ENCODE measurements around the gene AGAP1. TPM values are rescaled to one million over a fixed set of nuclear protein-coding genes. Genes with fewer than 3 reads are reported as not detected.

The AGAP1 gene
- total and polyA plus RNA-seq, 8 donors, result 5.0 to 27.6 (median 17.4) TPM

DNA sequence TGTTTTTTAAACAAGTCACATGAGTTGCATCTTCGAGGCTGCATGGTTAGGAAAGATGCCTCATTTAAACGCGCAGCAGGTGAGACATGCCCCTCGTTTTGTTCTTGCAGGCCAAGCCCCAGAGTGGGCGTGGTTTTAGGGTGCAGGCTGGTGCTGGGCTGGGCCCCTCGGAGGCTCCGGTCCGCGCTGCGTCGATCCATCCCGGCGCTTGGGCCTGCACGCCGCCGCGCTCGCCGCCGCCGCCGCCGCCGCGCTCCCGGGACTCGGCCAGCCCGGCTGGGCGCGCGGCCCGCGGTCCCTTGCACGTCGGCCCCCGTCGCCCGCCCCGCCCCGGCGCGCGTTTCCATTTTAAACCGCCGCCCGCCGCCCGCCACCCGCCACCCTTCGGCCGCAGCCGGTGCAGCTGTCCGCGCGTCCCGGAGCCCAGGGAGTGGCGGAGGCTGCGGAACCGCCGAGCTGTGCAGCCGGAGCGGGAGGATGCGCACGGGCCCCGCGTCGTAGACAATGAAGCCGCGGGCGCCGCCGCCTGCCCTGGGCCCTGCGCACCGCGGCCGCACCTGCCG is 175.5 kb downstream of the AGAP1 start:
- 1 to 2% methylated on average over 62 to 77 of the region's 77 CpGs for WGBS, 2 donors
- H3K27me3 ChIP-seq, result no peaks in the 10 kb centered on the region
- TF ChIP-seq, protein P1, sequence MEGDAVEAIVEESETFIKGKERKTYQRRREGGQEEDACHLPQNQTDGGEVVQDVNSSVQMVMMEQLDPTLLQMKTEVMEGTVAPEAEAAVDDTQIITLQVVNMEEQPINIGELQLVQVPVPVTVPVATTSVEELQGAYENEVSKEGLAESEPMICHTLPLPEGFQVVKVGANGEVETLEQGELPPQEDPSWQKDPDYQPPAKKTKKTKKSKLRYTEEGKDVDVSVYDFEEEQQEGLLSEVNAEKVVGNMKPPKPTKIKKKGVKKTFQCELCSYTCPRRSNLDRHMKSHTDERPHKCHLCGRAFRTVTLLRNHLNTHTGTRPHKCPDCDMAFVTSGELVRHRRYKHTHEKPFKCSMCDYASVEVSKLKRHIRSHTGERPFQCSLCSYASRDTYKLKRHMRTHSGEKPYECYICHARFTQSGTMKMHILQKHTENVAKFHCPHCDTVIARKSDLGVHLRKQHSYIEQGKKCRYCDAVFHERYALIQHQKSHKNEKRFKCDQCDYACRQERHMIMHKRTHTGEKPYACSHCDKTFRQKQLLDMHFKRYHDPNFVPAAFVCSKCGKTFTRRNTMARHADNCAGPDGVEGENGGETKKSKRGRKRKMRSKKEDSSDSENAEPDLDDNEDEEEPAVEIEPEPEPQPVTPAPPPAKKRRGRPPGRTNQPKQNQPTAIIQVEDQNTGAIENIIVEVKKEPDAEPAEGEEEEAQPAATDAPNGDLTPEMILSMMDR (IDR thresholded peaks at IDR 0.05), result no peak
- no peak overlapping the region for H3K27ac ChIP-seq
- peak in 5 of 6 donors; percentile 44 to 87 (median 55) for DNase-seq
- H3K4me3 ChIP-seq, result peak overlapping the region; percentile 20 to 50 (median 36)
- H3K4me1 ChIP-seq, result peaks cover 5 to 10% (median 9%) of the 10 kb centered on the region in 3 donors
- ATAC-seq, result peak; percentile 84 to 88 (median 84)
- no peaks in the 10 kb centered on the region for H3K36me3 ChIP-seq
- intact Hi-C loops (cut with DNase I), result no loop called here
- FAIRE-seq, result no peak
- no peaks in the 10 kb centered on the region for H3K9me3 ChIP-seq

DNA sequence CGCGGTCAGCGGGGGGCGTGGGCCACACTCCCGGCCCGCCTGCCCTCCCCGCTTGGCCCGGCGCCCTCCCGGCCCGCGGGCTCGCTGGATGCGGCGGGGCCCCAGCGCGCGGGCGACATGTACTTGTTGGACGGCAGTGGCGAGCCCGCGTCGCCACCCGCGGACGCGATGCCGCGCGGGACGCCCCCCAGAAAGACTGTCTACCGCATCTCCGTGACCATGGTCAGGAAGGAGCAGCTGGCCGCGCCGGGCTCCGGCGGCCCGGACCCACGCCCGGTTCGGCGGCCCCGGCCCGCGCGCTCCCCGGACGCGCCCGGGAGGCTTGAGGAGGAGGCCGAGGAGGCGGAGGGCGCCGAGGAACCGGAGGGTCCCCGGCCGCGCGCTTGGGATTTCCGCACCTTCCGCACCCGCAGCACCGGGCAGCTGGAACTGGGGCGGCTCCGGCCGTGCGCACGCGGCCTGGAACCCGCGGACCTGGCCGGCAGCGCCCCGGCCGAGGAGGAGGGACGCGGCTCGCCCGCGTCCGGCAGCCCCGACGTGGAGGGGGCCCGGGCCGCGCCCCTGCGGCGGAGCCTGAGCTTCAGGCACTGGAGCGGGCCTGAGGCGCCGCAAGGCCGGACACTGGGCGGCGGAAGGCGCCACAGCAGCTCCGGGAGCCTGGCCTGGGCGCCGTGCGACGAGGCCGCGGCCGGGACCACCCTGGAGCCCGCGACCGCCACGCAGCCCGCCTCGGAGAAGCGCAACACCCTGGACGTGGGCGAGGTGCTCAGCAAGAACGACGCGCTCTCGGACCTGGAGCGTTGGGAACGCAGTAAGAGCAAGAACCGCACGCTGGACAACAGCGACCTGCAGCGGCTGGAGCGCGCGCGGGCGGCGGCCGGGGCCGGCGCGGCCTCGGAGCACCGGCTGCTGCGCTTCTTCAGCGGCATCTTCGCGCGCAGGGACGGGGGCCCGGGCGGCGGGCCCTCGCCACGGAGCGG is 176.4 kb downstream of the AGAP1 start:
- DNase-seq (peak in 2 of 6 donors; percentile 26 to 64), FAIRE-seq (no peak), ATAC-seq (peak in 3 of 4 donors; percentile 28 to 43 (median 40))
- Histone ChIP-seq H3K36me3 (no peaks in the 10 kb centered on the region), H3K27ac (no peak overlapping the region), H3K4me1 (peaks cover 5 to 9% (median 8%) of the 10 kb centered on the region in 3 donors), H3K27me3 (no peaks in the 10 kb centered on the region), H3K4me3 (peak overlapping the region in 3 of 4 donors; percentile 14 to 50 (median 47)), H3K9me3 (no peaks in the 10 kb centered on the region)
- TF ChIP-seq, protein P1 (IDR thresholded peaks at IDR 0.05), result no peak
- intact Hi-C loops (cut with DNase I), result no loop called here
- 11 to 19% methylated on average over 116 to 148 of the region's 148 CpGs for WGBS, 2 donors

- H3K36me3 ChIP-seq, result no peaks in the 10 kb centered on the region
- TF ChIP-seq, protein P1 (IDR thresholded peaks at IDR 0.05), result no peak
- H3K4me3 ChIP-seq, result peak overlapping the region in 2 of 4 donors; percentile 47 to 50
- no peaks in the 10 kb centered on the region for H3K4me1 ChIP-seq
- DNase-seq (peak in 2 of 6 donors; percentile 58 to 78), ATAC-seq (no peak), FAIRE-seq (no peak)
- no peaks in the 10 kb centered on the region for H3K9me3 ChIP-seq
- no peaks in the 10 kb centered on the region for H3K27me3 ChIP-seq
- intact Hi-C loops (cut with DNase I), result no loop called here
- no peak overlapping the region for H3K27ac ChIP-seq
- 68 to 70% methylated on average over 63 to 64 of the region's 64 CpGs for WGBS, 2 donors
Observed at GRCh38 chr2:235670974-235671787, 177.3 kb downstream of the AGAP1 start.

DNA sequence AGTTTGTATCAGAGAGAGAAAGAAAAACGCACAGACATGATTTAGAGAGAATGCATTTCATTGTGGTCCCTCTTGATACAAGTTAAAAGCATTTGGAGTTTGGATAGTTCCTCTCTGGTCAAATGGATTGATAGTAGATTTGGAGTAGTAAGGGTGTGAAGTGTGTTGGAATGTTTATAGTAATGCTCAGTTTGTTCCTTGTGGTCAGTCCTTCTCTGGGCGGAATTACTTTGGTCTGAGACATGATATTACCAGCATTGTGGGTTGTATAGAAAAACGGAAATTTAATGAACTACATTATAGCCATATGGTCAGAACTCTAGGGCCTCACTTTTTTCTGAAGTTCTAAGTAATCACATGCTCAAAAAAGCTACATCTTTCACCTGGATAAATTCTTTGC is 178.9 kb downstream of the AGAP1 start:
- no peaks in the 10 kb centered on the region for H3K27me3 ChIP-seq
- ATAC-seq (no peak), DNase-seq (no peak), FAIRE-seq (no peak)
- 76 to 84% methylated on average over 3 of the region's 3 CpGs for WGBS, 2 donors
- H3K36me3 ChIP-seq, result no peaks in the 10 kb centered on the region
- H3K4me1 ChIP-seq, result no peaks in the 10 kb centered on the region
- no peak overlapping the region for H3K4me3 ChIP-seq
- H3K9me3 ChIP-seq, result no peaks in the 10 kb centered on the region
- TF ChIP-seq, protein P1 (IDR thresholded peaks at IDR 0.05), result no peak
- intact Hi-C loops (cut with DNase I), result no loop called here
- H3K27ac ChIP-seq, result no peak overlapping the region
